ENCODE data around the gene ZNF613. TPM values are rescaled to one million over a fixed set of nuclear protein-coding genes. Genes with fewer than 3 reads are reported as not detected.
"Not testable (repeated sequence)": the region's sequence is repeated elsewhere in the genome, so short reads cannot be mapped to it uniquely, and the experiment has no call there.

The ZNF613 gene
- total and polyA plus RNA-seq, 2 donors: 5.2 to 7.9 TPM

DNA sequence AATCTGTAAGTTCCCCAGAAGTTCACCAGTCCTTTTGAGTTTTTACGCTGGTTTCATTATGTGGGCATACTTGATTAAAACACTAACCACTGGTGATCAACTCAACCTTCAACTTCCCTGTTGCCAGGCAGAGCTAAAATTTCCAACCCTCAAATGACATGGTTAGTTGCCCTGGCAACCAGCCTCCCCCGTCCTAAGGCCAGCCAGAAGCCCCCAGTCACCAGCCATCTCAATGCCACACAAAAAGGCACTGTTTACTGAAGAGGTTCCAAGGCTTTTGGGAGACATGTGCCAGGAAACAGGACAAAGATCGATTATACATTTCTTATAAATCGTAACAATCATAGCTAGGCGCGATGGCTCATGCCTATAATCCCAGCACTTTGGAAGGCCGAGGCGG is 24.1 kb upstream of the ZNF613 start:
- no peak overlapping the region for H3K4me3 ChIP-seq (ENCODE audit: low read length in 2 of 2)
- no peak for DNase-seq (ENCODE audit: low read depth in 6 of 9, low spot score in 9 of 9)
- H3K36me3 ChIP-seq (ENCODE audit: control insufficient read depth in 2 of 2, insufficient read depth in 2 of 2, low read length in 1 of 2): peaks cover 27 to 34% of the 10 kb centered on the region in 2 donors
- peaks cover 24 to 47% of the 10 kb centered on the region in 2 donors for H3K9me3 ChIP-seq (ENCODE audit: control insufficient read depth in 2 of 2, insufficient read depth in 1 of 2, low read length in 1 of 2)
- WGBS: 93% methylated on average over 8 of the region's 8 CpGs
- no peak overlapping the region for H3K27ac ChIP-seq (ENCODE audit: low read depth in 1 of 2, low read length in 1 of 2)
- H3K27me3 ChIP-seq (ENCODE audit: control insufficient read depth in 2 of 2, insufficient read depth in 1 of 2, low read length in 1 of 2): peaks cover 0 to 3% of the 10 kb centered on the region in 2 donors
- H3K4me1 ChIP-seq (ENCODE audit: control insufficient read depth in 2 of 2, insufficient read depth in 2 of 2, low read length in 2 of 2): peaks cover 0 to 6% of the 10 kb centered on the region in 2 donors

DNA sequence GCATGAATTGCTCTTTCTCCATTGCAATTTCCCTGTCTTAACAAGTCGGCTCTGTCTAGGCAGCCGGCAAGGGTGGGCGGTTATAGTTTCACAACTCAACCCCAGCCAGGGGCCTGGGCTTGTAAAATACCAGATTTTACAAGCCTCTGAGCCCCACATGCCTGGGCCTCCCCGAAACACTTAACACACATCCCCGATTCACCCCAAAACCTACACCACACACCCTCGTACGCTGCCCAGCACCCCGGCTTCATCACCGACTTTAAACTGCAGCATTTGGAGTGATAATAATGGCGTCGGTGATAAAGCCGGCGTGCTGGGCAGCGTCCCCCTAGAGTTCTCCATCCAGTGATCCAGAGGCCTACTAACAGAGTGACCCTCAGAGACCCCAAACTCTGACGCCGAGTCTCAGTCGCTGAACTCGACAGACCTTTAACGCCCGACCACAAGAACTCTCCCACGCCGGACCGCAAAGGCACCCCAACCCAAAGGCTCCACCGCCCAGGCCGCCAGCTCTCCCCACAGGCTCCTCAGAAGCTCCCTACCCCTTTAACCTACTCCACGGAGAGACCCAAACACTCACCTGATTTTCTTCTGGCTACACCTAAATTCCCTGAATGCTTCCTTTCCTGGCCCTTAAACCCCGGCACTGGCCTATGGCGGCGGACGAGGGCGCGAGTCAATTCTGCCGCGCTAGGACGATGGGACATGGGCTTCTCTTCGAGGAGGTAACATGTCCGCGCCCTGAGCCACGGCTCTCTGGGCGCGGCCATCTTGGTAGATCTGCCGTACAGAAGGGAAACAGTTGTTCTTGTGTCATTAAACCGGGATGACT is 22.7 kb upstream of the ZNF613 start, which contains the start of gene ZNF649:
TSS of gene ZNF649 (minus strand) at position 687 of the 835 bp plus-strand sequence. CDS start 4,910 bp downstream, outside the sequence.
- Histone ChIP-seq H3K9me3 (ENCODE audit: control insufficient read depth in 2 of 2, insufficient read depth in 1 of 2, low read length in 1 of 2) (peaks cover 20 to 40% of the 10 kb centered on the region in 2 donors), H3K4me3 (ENCODE audit: low read length in 2 of 2) (peak within 1 kb of the TSS; percentile 76 to 92), H3K4me1 (ENCODE audit: control insufficient read depth in 2 of 2, insufficient read depth in 2 of 2, low read length in 2 of 2) (peaks cover 0 to 6% of the 10 kb centered on the region in 2 donors), H3K27ac (ENCODE audit: low read depth in 1 of 2, low read length in 1 of 2) (peak within 1 kb of the TSS; percentile 61 to 87), H3K36me3 (ENCODE audit: control insufficient read depth in 2 of 2, insufficient read depth in 2 of 2, low read length in 1 of 2) (peaks cover 14 to 22% of the 10 kb centered on the region in 2 donors), H3K27me3 (ENCODE audit: control insufficient read depth in 2 of 2, insufficient read depth in 1 of 2, low read length in 1 of 2) (peaks cover 0 to 3% of the 10 kb centered on the region in 2 donors)
- WGBS: under 1% methylated on average over 43 of the region's 43 CpGs
- peak; percentile 53 to 91 (median 61) for DNase-seq (ENCODE audit: low read depth in 6 of 9, low spot score in 9 of 9)

DNA sequence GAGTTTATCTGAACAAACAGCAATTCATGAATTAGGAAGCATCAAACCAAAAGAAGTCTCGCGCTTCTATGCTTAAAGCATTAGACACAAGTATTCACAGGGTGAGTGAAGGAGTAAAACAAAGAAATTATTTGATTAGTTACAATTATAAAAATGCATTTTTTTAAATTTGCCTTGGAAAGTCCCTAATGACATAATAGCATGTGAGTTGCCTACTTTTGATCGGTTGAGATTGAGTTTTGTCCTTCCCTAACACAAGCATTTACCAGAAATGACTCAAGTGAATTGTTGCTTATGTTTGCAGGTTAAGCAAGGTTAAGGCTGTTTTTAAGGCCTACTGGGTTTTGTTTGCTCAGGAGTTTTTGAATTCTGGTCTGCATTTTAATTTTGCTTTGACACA is 22.1 kb upstream of the ZNF613 start:
- no peak for DNase-seq (ENCODE audit: low read depth in 6 of 9, low spot score in 9 of 9)
- Histone ChIP-seq H3K27me3 (ENCODE audit: control insufficient read depth in 2 of 2, insufficient read depth in 1 of 2, low read length in 1 of 2) (peaks cover 0 to 3% of the 10 kb centered on the region in 2 donors), H3K9me3 (ENCODE audit: control insufficient read depth in 2 of 2, insufficient read depth in 1 of 2, low read length in 1 of 2) (peaks cover 19 to 39% of the 10 kb centered on the region in 2 donors), H3K36me3 (ENCODE audit: control insufficient read depth in 2 of 2, insufficient read depth in 2 of 2, low read length in 1 of 2) (peaks cover 8 to 18% of the 10 kb centered on the region in 2 donors), H3K4me3 (ENCODE audit: low read length in 2 of 2) (peak overlapping the region; percentile 76 to 92), H3K4me1 (ENCODE audit: control insufficient read depth in 2 of 2, insufficient read depth in 2 of 2, low read length in 2 of 2) (peaks cover 0 to 6% of the 10 kb centered on the region in 2 donors), H3K27ac (ENCODE audit: low read depth in 1 of 2, low read length in 1 of 2) (no peak overlapping the region)
- 72% methylated on average over 3 of the region's 3 CpGs for WGBS

DNA sequence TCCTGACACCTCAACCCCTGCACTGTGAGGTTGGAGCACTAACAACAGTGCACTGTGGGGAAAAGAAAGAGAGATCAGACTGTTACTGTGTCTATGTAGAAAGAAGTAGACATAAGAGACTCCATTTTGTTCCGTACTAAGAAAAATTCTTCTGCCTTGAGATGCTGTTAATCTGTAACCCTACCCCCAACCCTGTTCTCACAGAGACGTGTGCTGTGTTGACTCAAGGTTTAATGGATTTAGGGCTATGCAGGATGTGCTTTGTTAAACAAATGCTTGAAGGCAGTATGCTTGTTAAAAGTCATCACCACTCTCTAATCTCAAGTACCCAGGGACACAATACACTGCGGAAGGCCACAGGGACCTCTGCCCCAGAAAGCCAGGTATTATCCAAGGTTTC is 21.6 kb upstream of the ZNF613 start:
- WGBS: 95% methylated on average over 3 of the region's 3 CpGs
- not testable (repeated sequence) for DNase-seq (ENCODE audit: low read depth in 6 of 9, low spot score in 9 of 9); H3K4me1 ChIP-seq (ENCODE audit: control insufficient read depth in 2 of 2, insufficient read depth in 2 of 2, low read length in 2 of 2); H3K4me3 ChIP-seq (ENCODE audit: low read length in 2 of 2); H3K27me3 ChIP-seq (ENCODE audit: control insufficient read depth in 2 of 2, insufficient read depth in 1 of 2, low read length in 1 of 2); H3K27ac ChIP-seq (ENCODE audit: low read depth in 1 of 2, low read length in 1 of 2)
- Histone ChIP-seq H3K36me3 (ENCODE audit: control insufficient read depth in 2 of 2, insufficient read depth in 2 of 2, low read length in 1 of 2) (peaks cover 4 to 13% of the 10 kb centered on the region in 2 donors), H3K9me3 (ENCODE audit: control insufficient read depth in 2 of 2, insufficient read depth in 1 of 2, low read length in 1 of 2) (peaks cover 15 to 36% of the 10 kb centered on the region in 2 donors)

DNA sequence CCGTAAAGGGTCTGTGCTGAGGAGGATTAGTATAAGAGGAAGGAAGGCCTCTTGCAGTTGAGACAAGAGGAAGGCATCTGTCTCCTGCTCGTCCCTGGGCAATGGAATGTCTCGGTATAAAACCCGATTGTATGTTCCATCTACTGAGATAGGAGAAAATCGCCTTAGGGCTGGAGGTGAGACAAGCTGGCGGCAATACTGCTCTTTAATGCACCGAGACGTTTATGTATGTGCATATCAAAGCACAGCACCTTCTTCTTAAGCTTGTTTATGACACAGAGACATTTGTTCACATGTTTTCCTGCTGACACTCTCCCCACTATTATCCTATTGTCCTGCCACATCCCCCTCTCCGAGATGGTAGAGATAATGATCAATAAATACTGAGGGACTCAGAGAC is 21.2 kb upstream of the ZNF613 start:
- not testable (repeated sequence) for DNase-seq (ENCODE audit: low read depth in 6 of 9, low spot score in 9 of 9); H3K4me3 ChIP-seq (ENCODE audit: low read length in 2 of 2); H3K4me1 ChIP-seq (ENCODE audit: control insufficient read depth in 2 of 2, insufficient read depth in 2 of 2, low read length in 2 of 2); H3K27ac ChIP-seq (ENCODE audit: low read depth in 1 of 2, low read length in 1 of 2); H3K27me3 ChIP-seq (ENCODE audit: control insufficient read depth in 2 of 2, insufficient read depth in 1 of 2, low read length in 1 of 2)
- WGBS: 65% methylated on average over 9 of the region's 9 CpGs
- Histone ChIP-seq H3K36me3 (ENCODE audit: control insufficient read depth in 2 of 2, insufficient read depth in 2 of 2, low read length in 1 of 2) (peaks cover under 1 to 12% of the 10 kb centered on the region in 2 donors), H3K9me3 (ENCODE audit: control insufficient read depth in 2 of 2, insufficient read depth in 1 of 2, low read length in 1 of 2) (peaks cover 14 to 32% of the 10 kb centered on the region in 2 donors)

DNA sequence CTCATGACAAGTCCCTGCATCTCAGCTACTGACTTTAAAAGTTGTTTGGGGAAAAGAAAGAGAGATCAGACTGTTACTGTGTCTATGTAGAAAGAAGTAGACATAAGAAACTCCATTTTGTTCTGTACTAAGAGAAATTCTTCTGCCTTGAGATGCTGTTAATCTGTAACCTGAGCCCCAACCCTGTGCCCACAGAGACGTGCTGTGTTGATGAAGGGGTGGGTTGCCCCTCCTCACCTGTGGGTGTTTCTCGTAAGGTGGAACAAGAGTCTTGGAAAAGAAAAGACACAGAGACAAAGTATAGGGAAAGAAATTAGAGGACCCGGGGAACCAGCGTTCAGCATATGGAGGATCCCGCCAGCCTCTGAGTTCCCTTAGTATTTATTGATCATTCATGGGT is 19.3 kb upstream of the ZNF613 start:
- not testable (repeated sequence) for DNase-seq (ENCODE audit: low read depth in 6 of 9, low spot score in 9 of 9); H3K36me3 ChIP-seq (ENCODE audit: control insufficient read depth in 2 of 2, insufficient read depth in 2 of 2, low read length in 1 of 2); H3K27ac ChIP-seq (ENCODE audit: low read depth in 1 of 2, low read length in 1 of 2); H3K4me1 ChIP-seq (ENCODE audit: control insufficient read depth in 2 of 2, insufficient read depth in 2 of 2, low read length in 2 of 2); H3K4me3 ChIP-seq (ENCODE audit: low read length in 2 of 2); H3K27me3 ChIP-seq (ENCODE audit: control insufficient read depth in 2 of 2, insufficient read depth in 1 of 2, low read length in 1 of 2)
- 38% methylated on average over 5 of the region's 5 CpGs for WGBS
- peaks cover 11 to 18% of the 10 kb centered on the region in 2 donors for H3K9me3 ChIP-seq (ENCODE audit: control insufficient read depth in 2 of 2, insufficient read depth in 1 of 2, low read length in 1 of 2)

DNA sequence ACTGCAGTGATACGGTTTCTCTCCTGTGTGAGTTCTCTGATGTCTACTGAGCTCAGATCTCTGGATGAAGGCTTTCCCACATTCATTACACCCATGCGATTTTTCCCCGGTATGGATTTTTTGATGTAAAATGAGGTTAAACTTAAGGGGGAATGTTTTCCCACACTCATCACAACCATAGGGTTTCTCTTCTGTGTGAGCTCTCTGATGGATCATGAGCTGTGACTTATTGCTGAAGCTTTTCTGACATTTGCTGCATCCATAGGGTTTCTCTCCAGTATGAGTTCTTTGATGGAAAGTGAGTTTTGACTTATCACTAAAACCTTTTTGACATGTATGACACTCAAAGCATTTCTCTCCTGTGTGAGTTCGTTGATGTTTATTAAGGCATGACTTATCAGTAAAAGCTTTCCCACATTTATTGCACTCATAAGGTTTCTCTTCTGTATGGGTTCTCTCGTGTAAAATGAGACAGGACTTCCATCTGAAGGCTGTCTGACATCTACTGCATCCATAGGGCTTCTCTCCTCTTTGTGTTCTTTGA is 11.9 kb upstream of the ZNF613 start:
- WGBS: 82% methylated on average over 5 of the region's 5 CpGs
- Histone ChIP-seq H3K4me3 (ENCODE audit: low read length in 2 of 2) (no peak overlapping the region), H3K9me3 (ENCODE audit: control insufficient read depth in 2 of 2, insufficient read depth in 1 of 2, low read length in 1 of 2) (peaks cover 2 to 10% of the 10 kb centered on the region in 2 donors), H3K4me1 (ENCODE audit: control insufficient read depth in 2 of 2, insufficient read depth in 2 of 2, low read length in 2 of 2) (no peaks in the 10 kb centered on the region), H3K36me3 (ENCODE audit: control insufficient read depth in 2 of 2, insufficient read depth in 2 of 2, low read length in 1 of 2) (no peaks in the 10 kb centered on the region), H3K27ac (ENCODE audit: low read depth in 1 of 2, low read length in 1 of 2) (no peak overlapping the region), H3K27me3 (ENCODE audit: control insufficient read depth in 2 of 2, insufficient read depth in 1 of 2, low read length in 1 of 2) (no peaks in the 10 kb centered on the region)
- DNase-seq (ENCODE audit: low read depth in 6 of 9, low spot score in 9 of 9): no peak

DNA sequence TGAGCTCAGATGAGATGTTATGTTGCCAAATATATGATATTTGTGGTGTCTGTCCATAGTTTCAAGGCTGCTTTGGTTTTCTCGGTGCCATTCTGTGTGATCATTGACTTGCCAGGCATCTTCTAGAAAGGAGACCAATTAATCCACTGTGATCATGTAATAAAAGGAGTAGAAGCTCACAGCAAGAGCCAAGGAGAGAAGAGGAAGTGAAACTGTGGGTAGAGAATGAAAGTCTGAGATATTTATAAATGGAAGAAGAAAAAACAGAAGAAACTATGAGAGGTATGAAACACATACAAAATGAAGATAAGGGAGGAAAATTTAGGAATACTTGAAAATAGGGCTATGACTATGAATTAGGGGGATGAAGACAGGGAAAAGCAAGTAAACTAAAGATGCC is 11.1 kb upstream of the ZNF613 start:
- Histone ChIP-seq H3K4me1 (ENCODE audit: control insufficient read depth in 2 of 2, insufficient read depth in 2 of 2, low read length in 2 of 2) (no peaks in the 10 kb centered on the region), H3K9me3 (ENCODE audit: control insufficient read depth in 2 of 2, insufficient read depth in 1 of 2, low read length in 1 of 2) (peaks cover 4 to 10% of the 10 kb centered on the region in 2 donors), H3K36me3 (ENCODE audit: control insufficient read depth in 2 of 2, insufficient read depth in 2 of 2, low read length in 1 of 2) (no peaks in the 10 kb centered on the region), H3K4me3 (ENCODE audit: low read length in 2 of 2) (no peak overlapping the region), H3K27me3 (ENCODE audit: control insufficient read depth in 2 of 2, insufficient read depth in 1 of 2, low read length in 1 of 2) (no peaks in the 10 kb centered on the region), H3K27ac (ENCODE audit: low read depth in 1 of 2, low read length in 1 of 2) (no peak overlapping the region)
- WGBS: 97% methylated on average over 1 of the region's 1 CpG
- no peak for DNase-seq (ENCODE audit: low read depth in 6 of 9, low spot score in 9 of 9)

DNA sequence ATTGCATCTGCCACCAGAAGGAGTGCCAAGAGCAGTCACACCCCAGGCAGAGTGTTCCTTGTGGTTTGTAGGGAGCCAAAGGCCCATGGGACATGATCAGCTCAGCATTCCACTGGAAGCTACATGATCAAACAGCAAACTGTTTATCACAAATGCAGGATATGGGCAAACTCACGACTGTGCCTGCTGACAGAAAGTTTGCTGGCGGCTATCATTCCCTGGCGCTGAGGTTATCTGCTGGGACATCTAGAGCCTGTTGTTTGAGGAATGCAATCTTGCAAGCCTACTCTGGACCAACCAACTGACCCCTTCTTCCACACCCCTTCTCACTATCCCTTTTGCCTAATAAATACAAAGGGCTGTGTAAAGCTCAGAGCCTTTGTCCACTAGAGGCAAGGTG is 7.7 kb upstream of the ZNF613 start:
- no peak overlapping the region for H3K4me3 ChIP-seq (ENCODE audit: low read length in 2 of 2)
- H3K27me3 ChIP-seq (ENCODE audit: control insufficient read depth in 2 of 2, insufficient read depth in 1 of 2, low read length in 1 of 2): no peaks in the 10 kb centered on the region
- no peaks in the 10 kb centered on the region for H3K4me1 ChIP-seq (ENCODE audit: control insufficient read depth in 2 of 2, insufficient read depth in 2 of 2, low read length in 2 of 2)
- DNase-seq (ENCODE audit: low read depth in 6 of 9, low spot score in 9 of 9): no peak
- WGBS: 94% methylated on average over 3 of the region's 3 CpGs
- peaks cover 9 to 22% of the 10 kb centered on the region in 2 donors for H3K9me3 ChIP-seq (ENCODE audit: control insufficient read depth in 2 of 2, insufficient read depth in 1 of 2, low read length in 1 of 2)
- no peak overlapping the region for H3K27ac ChIP-seq (ENCODE audit: low read depth in 1 of 2, low read length in 1 of 2)
- H3K36me3 ChIP-seq (ENCODE audit: control insufficient read depth in 2 of 2, insufficient read depth in 2 of 2, low read length in 1 of 2): no peaks in the 10 kb centered on the region
